Thyroid gland (tissue), 4 donors: ENCODE data around the gene MTCL3.

ENCODE experiments used
- DNase-seq, 2 donors: peaks; one replicate each; pipeline ENCODE4 v3.0.0-alpha.2; 2019
- H3K27ac ChIP-seq, 3 donors: fragments of 200-600 bp; sonication (generic); 1 replicate in 2 of 3; 2 replicates in 1 of 3; pipeline ENCODE4 v1.5.1; 2016 to 2019; ENCODE audit warnings: mild to moderate bottlenecking in 1 of 3, moderate library complexity in 1 of 3
- H3K27me3 ChIP-seq: fragments of 200-600 bp; sonication (generic); one replicate; pipeline ENCODE4 v1.5.1; 2019
- H3K36me3 ChIP-seq, 2 donors: fragments of 200-600 bp; sonication (generic); one replicate each; pipeline ENCODE4 v1.5.1; 2016 to 2019
- H3K4me1 ChIP-seq, 2 donors: fragments of 200-600 bp; sonication (generic); one replicate each; pipeline ENCODE4 v1.5.1; 2017 to 2019
- H3K4me3 ChIP-seq, 3 donors: fragments of 200-600 bp; sonication (generic); replicated peaks in 1 of 3; 1 replicate in 2 of 3; 2 replicates in 1 of 3; pipeline ENCODE4 v1.5.1; 2016; ENCODE audit warnings: mild to moderate bottlenecking in 1 of 3
- H3K9me3 ChIP-seq: fragments of 200-600 bp; sonication (generic); one replicate; pipeline ENCODE4 v1.5.1; 2017
- CTCF ChIP-seq, 6 experiments: fragments of 200-600 bp in 3 of 6; fragments of 450-650 bp in 3 of 6; sonication (generic) in 3 of 6; IDR thresholded peaks; one replicate each; pipeline ENCODE4 v1.5.1; 2016 to 2019; ENCODE audit warnings: antibody characterized with exemption in 6 of 6, mild to moderate bottlenecking in 2 of 6, inconsistent platforms in 1 of 6, moderate library complexity in 1 of 6
- POLR2A ChIP-seq, 2 donors: fragments of 450-650 bp; IDR thresholded peaks; one replicate each; pipeline ENCODE4 v1.6.1; 2017; ENCODE audit warnings: antibody characterized with exemption in 2 of 2, mild to moderate bottlenecking in 2 of 2, moderate library complexity in 1 of 2
- WGBS, 2 donors: methylation state at CpG; one replicate each; pipeline ENCODE4 v1.1.5; 2017; 5-methylcytosine and 5-hydroxymethylcytosine counted together
- intact Hi-C: fragments of 100-400 bp; cut with DNase I; formaldehyde crosslinking; loops from one replicate; pipeline ENCODE4 v1.15.1; 2023

The MTCL3 gene

DNA sequence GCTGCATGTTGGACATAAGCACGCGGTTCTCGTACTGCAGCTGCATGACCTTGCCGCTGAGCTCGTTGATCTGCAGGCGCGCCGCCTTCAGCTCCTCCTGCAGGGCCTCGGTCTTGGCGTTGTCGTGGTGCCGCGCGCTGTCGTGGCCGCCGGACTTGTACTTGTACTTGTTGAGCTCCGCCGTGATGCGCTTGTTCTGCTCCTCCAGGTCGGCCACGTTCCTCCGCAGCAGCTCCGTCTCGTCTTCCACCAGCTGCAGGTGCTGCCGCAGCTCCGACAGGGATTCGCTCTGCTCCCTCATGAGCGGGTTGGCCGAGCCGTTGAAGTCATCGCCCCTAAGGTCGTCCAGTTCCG lies 43.3 kb downstream of the MTCL3 start:
- no peaks in the 10 kb centered on the region for H3K9me3 ChIP-seq
- no peaks in the 10 kb centered on the region for H3K36me3 ChIP-seq
- intact Hi-C loops, result loop anchor here (10.0 kb wide), 1 partner anchor 159 kb away; no protein-coding TSS in a partner anchor
- DNase-seq, result no peak
- 90 to 93% methylated on average over 34 of the region's 34 CpGs for WGBS, 2 donors
- no peak for TF ChIP-seq POLR2A (IDR thresholded peaks at IDR 0.05)
- no peak for TF ChIP-seq CTCF (IDR thresholded peaks at IDR 0.05)
- H3K27ac ChIP-seq, result no peak overlapping the region
- H3K4me3 ChIP-seq, result no peak overlapping the region
- no peaks in the 10 kb centered on the region for H3K4me1 ChIP-seq
- no peaks in the 10 kb centered on the region for H3K27me3 ChIP-seq

DNA sequence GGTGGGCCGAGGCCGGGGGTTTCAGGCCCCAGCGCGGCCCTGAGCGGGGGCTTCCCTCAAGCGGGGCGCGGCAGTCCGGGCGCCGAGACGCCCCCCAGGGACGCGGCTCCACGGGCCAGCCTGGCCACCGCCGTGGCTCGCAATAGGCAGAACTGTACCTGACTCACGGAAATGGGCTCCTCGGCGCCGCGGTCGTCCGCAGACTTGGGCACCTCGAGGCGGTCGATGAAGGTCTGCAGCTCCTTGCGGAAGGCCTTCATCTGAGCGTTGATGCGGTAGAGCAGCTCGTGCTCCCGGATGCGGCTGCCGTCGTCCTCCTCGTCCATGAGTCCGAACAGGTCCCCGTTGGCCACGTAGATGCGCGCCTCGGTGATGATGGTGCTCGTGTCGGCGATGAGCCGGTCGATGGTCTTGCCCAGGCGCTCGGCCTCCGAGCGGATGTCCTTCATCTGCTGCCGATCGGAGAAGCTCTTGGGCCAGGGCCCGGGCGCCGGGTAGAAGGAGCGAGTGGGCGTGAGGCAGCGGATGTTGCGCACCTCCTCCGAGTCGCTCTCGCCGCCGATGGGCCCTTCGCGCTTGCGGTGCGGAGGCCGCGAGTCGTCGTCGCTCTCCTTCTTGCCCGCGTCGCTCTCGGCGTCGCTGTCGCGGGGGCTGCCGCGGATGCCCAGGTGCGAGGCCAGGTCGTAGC lies 43.9 kb downstream of the MTCL3 start:
- H3K4me3 ChIP-seq, result no peak overlapping the region
- no peaks in the 10 kb centered on the region for H3K27me3 ChIP-seq
- H3K4me1 ChIP-seq, result no peaks in the 10 kb centered on the region
- intact Hi-C loops, result loop anchor here (10.0 kb wide), 1 partner anchor 160 kb away; no protein-coding TSS in a partner anchor
- H3K36me3 ChIP-seq, result no peaks in the 10 kb centered on the region
- H3K9me3 ChIP-seq, result no peaks in the 10 kb centered on the region
- WGBS, 2 donors, result 91 to 95% methylated on average over 61 to 68 of the region's 87 CpGs
- TF ChIP-seq POLR2A (IDR thresholded peaks at IDR 0.05), result no peak
- no peak for TF ChIP-seq CTCF (IDR thresholded peaks at IDR 0.05)
- no peak for DNase-seq
- no peak overlapping the region for H3K27ac ChIP-seq

GRCh38 chr6:127471379-127472255 lies 47.5 kb downstream of the MTCL3 start:
- intact Hi-C loops, result loop anchor here (10.0 kb wide), 1 partner anchor 163 kb away; no protein-coding TSS in a partner anchor
- Histone ChIP-seq H3K4me3 (no peak overlapping the region), H3K4me1 (no peaks in the 10 kb centered on the region), H3K27ac (no peak overlapping the region), H3K36me3 (no peaks in the 10 kb centered on the region), H3K27me3 (no peaks in the 10 kb centered on the region), H3K9me3 (no peaks in the 10 kb centered on the region)
- WGBS, 2 donors, result 59 to 64% methylated on average over 5 of the region's 5 CpGs
- no peak for DNase-seq
- TF ChIP-seq CTCF (IDR thresholded peaks at IDR 0.05) (no peak), POLR2A (IDR thresholded peaks at IDR 0.05) (no peak)

DNA sequence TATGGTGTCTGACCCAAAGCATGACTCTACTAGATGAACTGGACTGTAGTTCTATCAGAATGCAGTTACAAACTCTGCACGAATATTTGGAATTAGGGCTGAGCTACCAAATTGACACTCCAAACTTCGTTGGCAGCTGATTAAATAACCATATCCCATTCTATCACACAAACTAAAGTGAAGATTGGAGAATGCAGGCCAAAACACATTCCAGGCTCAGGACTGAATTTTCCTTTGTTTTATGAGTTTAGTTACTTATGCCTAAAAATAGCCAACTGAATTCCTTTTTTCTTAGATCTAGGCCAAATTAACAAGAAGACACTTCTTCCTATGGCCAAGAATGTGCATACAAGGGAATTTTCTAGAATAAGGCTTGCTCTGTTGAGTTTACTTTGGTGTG lies 50.2 kb downstream of the MTCL3 start:
- H3K36me3 ChIP-seq, result no peaks in the 10 kb centered on the region
- intact Hi-C loops, result no loop called here
- peaks cover 0 to 2% of the 10 kb centered on the region in 2 donors for H3K4me1 ChIP-seq
- no peak overlapping the region for H3K4me3 ChIP-seq
- no peaks in the 10 kb centered on the region for H3K9me3 ChIP-seq
- no peak for DNase-seq
- TF ChIP-seq POLR2A (IDR thresholded peaks at IDR 0.05), result no peak
- TF ChIP-seq CTCF (IDR thresholded peaks at IDR 0.05), result no peak
- 86 to 88% methylated on average over 2 of the region's 2 CpGs for WGBS, 2 donors
- H3K27me3 ChIP-seq, result no peaks in the 10 kb centered on the region
- H3K27ac ChIP-seq, result no peak overlapping the region

- Histone ChIP-seq H3K27me3 (no peaks in the 10 kb centered on the region), H3K4me1 (peaks cover 0 to 7% of the 10 kb centered on the region in 2 donors), H3K4me3 (no peak overlapping the region), H3K36me3 (no peaks in the 10 kb centered on the region), H3K9me3 (no peaks in the 10 kb centered on the region), H3K27ac (no peak overlapping the region)
- TF ChIP-seq CTCF (IDR thresholded peaks at IDR 0.05) (no peak), POLR2A (IDR thresholded peaks at IDR 0.05) (no peak)
- no peak for DNase-seq
- intact Hi-C loops, result no loop called here
- 77 to 93% methylated on average over 5 of the region's 5 CpGs for WGBS, 2 donors
These were observed 52.7 kb downstream of the MTCL3 start for GRCh38 chr6:127466416-127466815.
